HG03439 (cell line): ENCODE data around the gene CT45A7.
"Not testable (repeated sequence)": the region's sequence is repeated elsewhere in the genome, so short reads cannot be mapped to it uniquely, and the experiment has no call there.

Source experiments
- ATAC-seq: cut with Tn5 transposase; IDR thresholded peaks from one replicate; pipeline ENCODE4 v1.9.1; 2021; ENCODE audit warnings: mild to moderate bottlenecking, moderate library complexity; ENCODE audit not compliant: unreplicated experiment

Gene CT45A7, protein sequence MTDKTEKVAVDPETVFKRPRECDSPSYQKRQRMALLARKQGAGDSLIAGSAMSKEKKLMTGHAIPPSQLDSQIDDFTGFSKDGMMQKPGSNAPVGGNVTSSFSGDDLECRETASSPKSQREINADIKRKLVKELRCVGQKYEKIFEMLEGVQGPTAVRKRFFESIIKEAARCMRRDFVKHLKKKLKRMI

DNA sequence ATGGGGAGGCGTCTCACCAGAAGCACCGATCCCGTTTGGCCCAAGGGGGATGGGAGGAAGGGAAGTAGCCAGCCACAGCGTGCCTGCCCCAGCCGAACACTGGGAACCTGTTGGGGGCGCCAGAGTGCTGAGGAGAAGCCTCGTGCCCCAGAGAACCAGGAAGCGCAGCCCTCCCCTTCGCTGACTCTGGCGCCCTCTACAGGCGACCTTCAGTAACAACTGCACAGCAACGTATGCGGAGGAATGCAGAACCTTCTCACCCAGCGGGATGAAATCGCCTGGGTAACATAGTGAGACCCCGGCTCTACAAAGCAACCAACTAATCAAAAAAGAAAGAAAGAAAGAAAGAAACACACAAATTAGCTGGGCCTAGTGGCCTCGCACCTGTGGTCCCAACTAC lies at the start of gene CT45A7:
Gene CT45A7 (minus strand): TSS at position 101 of the 400 bp plus-strand sequence. CDS start 3,747 bp downstream, outside the sequence.
- not testable (repeated sequence) for ATAC-seq

DNA sequence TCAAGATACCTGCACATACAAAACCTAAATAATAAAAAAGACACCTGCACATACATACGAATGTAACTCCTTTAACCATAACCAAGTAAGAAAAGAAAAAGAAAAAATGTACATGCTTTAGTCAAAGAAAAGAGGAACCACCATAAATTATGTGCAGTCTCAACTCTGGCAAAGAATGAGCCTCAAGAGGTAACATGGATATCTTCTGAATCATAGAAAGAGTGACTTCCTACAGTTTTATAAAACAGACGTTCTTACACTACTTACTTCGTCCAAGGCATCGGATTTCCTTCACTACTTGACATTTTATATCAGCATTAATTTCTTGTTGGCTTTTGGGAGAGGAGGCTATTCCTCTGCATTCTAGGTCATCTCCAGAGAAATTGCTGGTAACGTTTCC lies 45.7 kb upstream of the CT45A7 start:
- ATAC-seq = not testable (repeated sequence)

DNA sequence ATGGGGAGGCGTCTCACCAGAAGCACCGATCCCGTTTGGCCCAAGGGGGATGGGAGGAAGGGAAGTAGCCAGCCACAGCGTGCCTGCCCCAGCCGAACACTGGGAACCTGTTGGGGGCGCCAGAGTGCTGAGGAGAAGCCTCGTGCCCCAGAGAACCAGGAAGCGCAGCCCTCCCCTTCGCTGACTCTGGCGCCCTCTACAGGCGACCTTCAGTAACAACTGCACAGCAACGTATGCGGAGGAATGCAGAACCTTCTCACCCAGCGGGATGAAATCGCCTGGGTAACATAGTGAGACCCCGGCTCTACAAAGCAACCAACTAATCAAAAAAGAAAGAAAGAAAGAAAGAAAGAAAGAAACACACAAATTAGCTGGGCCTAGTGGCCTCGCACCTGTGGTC lies 34.6 kb upstream of the CT45A7 start, which contains the start of gene CT45A9:
Gene CT45A9 (minus strand): TSS at position 101 of the 400 bp plus-strand sequence. CDS start 3,751 bp downstream, outside the sequence.
- not testable (repeated sequence) for ATAC-seq

DNA sequence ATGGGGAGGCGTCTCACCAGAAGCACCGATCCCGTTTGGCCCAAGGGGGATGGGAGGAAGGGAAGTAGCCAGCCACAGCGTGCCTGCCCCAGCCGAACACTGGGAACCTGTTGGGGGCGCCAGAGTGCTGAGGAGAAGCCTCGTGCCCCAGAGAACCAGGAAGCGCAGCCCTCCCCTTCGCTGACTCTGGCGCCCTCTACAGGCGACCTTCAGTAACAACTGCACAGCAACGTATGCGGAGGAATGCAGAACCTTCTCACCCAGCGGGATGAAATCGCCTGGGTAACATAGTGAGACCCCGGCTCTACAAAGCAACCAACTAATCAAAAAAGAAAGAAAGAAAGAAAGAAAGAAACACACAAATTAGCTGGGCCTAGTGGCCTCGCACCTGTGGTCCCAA lies 17.4 kb upstream of the CT45A7 start, which contains the start of gene CT45A8:
Gene CT45A8 (minus strand): TSS at position 101 of the 400 bp plus-strand sequence. CDS start 3,755 bp downstream, outside the sequence.
- ATAC-seq = not testable (repeated sequence)

DNA sequence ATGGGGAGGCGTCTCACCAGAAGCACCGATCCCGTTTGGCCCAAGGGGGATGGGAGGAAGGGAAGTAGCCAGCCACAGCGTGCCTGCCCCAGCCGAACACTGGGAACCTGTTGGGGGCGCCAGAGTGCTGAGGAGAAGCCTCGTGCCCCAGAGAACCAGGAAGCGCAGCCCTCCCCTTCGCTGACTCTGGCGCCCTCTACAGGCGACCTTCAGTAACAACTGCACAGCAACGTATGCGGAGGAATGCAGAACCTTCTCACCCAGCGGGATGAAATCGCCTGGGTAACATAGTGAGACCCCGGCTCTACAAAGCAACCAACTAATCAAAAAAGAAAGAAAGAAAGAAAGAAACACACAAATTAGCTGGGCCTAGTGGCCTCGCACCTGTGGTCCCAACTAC lies 17.2 kb downstream of the CT45A7 start, which contains the start of gene CT45A2:
Gene CT45A2 (minus strand): TSS at position 101 of the 400 bp plus-strand sequence. CDS start 3,747 bp downstream, outside the sequence.
- not testable (repeated sequence) for ATAC-seq

DNA sequence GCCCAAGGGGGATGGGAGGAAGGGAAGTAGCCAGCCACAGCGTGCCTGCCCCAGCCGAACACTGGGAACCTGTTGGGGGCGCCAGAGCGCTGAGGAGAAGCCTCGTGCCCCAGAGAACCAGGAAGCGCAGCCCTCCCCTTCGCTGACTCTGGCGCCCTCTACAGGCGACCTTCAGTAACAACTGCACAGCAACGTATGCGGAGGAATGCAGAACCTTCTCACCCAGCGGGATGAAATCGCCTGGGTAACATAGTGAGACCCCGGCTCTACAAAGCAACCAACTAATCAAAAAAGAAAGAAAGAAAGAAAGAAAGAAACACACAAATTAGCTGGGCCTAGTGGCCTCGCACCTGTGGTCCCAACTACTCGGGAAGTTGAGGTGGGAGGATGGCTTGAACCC lies 34.4 kb downstream of the CT45A7 start, which contains the start of gene CT45A6:
Gene CT45A6 (minus strand): TSS at position 101 of the 400 bp plus-strand sequence. CDS start 3,794 bp downstream, outside the sequence.
- ATAC-seq = not testable (repeated sequence)

DNA sequence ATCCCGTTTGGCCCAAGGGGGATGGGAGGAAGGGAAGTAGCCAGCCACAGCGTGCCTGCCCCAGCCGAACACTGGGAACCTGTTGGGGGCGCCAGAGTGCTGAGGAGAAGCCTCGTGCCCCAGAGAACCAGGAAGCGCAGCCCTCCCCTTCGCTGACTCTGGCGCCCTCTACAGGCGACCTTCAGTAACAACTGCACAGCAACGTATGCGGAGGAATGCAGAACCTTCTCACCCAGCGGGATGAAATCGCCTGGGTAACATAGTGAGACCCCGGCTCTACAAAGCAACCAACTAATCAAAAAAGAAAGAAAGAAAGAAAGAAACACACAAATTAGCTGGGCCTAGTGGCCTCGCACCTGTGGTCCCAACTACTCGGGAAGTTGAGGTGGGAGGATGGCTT lies 51.7 kb downstream of the CT45A7 start, which contains the start of gene CT45A5:
Gene CT45A5 (minus strand): TSS at position 101 of the 400 bp plus-strand sequence. CDS start 3,774 bp downstream, outside the sequence.
- ATAC-seq = not testable (repeated sequence)
